ENCODE data around the gene SORT1.

Gene SORT1

GRCh38 chr1:109265741-109266330 is 131.9 kb downstream of the SORT1 start:
- Histone ChIP-seq H3K4me3 (ENCODE audit: low read length) (no peak overlapping the region), H3K27ac (ENCODE audit: low read length) (no peak overlapping the region), H3K9ac (ENCODE audit: low read length) (no peak overlapping the region), H3K4me1 (ENCODE audit: control insufficient read depth, low read depth, low read length) (no peaks in the 10 kb centered on the region), H3K36me3 (ENCODE audit: control insufficient read depth, low read depth, low read length) (peaks cover 40% of the 10 kb centered on the region), H3K27me3 (ENCODE audit: control insufficient read depth, insufficient read depth, low read length) (no peaks in the 10 kb centered on the region), H3K9me3 (ENCODE audit: control insufficient read depth, low read depth, low read length) (no peaks in the 10 kb centered on the region)

- H3K9me3 ChIP-seq (ENCODE audit: control insufficient read depth, low read depth, low read length) = no peaks in the 10 kb centered on the region
- H3K27ac ChIP-seq (ENCODE audit: low read length) = no peak overlapping the region
- H3K4me1 ChIP-seq (ENCODE audit: control insufficient read depth, low read depth, low read length) = peaks cover 3% of the 10 kb centered on the region
- H3K27me3 ChIP-seq (ENCODE audit: control insufficient read depth, insufficient read depth, low read length) = no peaks in the 10 kb centered on the region
- H3K9ac ChIP-seq (ENCODE audit: low read length) = no peak overlapping the region
- peaks cover 37% of the 10 kb centered on the region for H3K36me3 ChIP-seq (ENCODE audit: control insufficient read depth, low read depth, low read length)
- no peak overlapping the region for H3K4me3 ChIP-seq (ENCODE audit: low read length)
Measured at GRCh38 chr1:109265016-109265415, 132.7 kb downstream of the SORT1 start.

- Histone ChIP-seq H3K4me3 (ENCODE audit: low read length) (no peak overlapping the region), H3K4me1 (ENCODE audit: control insufficient read depth, low read depth, low read length) (peaks cover 3% of the 10 kb centered on the region), H3K9ac (ENCODE audit: low read length) (no peak overlapping the region), H3K27ac (ENCODE audit: low read length) (no peak overlapping the region), H3K27me3 (ENCODE audit: control insufficient read depth, insufficient read depth, low read length) (no peaks in the 10 kb centered on the region), H3K36me3 (ENCODE audit: control insufficient read depth, low read depth, low read length) (peaks cover 33% of the 10 kb centered on the region), H3K9me3 (ENCODE audit: control insufficient read depth, low read depth, low read length) (no peaks in the 10 kb centered on the region)
Measured at GRCh38 chr1:109264379-109264755, 133.4 kb downstream of the SORT1 start.

GRCh38 chr1:109263597-109264378 is 133.9 kb downstream of the SORT1 start:
- Histone ChIP-seq H3K27ac (ENCODE audit: low read length) (no peak overlapping the region), H3K4me3 (ENCODE audit: low read length) (no peak overlapping the region), H3K27me3 (ENCODE audit: control insufficient read depth, insufficient read depth, low read length) (no peaks in the 10 kb centered on the region), H3K9me3 (ENCODE audit: control insufficient read depth, low read depth, low read length) (no peaks in the 10 kb centered on the region), H3K36me3 (ENCODE audit: control insufficient read depth, low read depth, low read length) (peaks cover 31% of the 10 kb centered on the region), H3K9ac (ENCODE audit: low read length) (no peak overlapping the region), H3K4me1 (ENCODE audit: control insufficient read depth, low read depth, low read length) (peaks cover 3% of the 10 kb centered on the region)

GRCh38 chr1:109263234-109263596 is 134.5 kb downstream of the SORT1 start:
- Histone ChIP-seq H3K4me3 (ENCODE audit: low read length) (no peak overlapping the region), H3K4me1 (ENCODE audit: control insufficient read depth, low read depth, low read length) (peaks cover 3% of the 10 kb centered on the region), H3K36me3 (ENCODE audit: control insufficient read depth, low read depth, low read length) (peaks cover 28% of the 10 kb centered on the region), H3K9ac (ENCODE audit: low read length) (no peak overlapping the region), H3K27me3 (ENCODE audit: control insufficient read depth, insufficient read depth, low read length) (no peaks in the 10 kb centered on the region), H3K9me3 (ENCODE audit: control insufficient read depth, low read depth, low read length) (no peaks in the 10 kb centered on the region), H3K27ac (ENCODE audit: low read length) (no peak overlapping the region)

- Histone ChIP-seq H3K36me3 (ENCODE audit: control insufficient read depth, low read depth, low read length) (peaks cover 23% of the 10 kb centered on the region), H3K9ac (ENCODE audit: low read length) (no peak overlapping the region), H3K27ac (ENCODE audit: low read length) (no peak overlapping the region)
Measured at GRCh38 chr1:109262231-109263055, 135.3 kb downstream of the SORT1 start.

GRCh38 chr1:109261578-109261977 is 136.1 kb downstream of the SORT1 start:
- H3K4me1 ChIP-seq (ENCODE audit: control insufficient read depth, low read depth, low read length) = peaks cover 3% of the 10 kb centered on the region
- H3K9ac ChIP-seq (ENCODE audit: low read length) = no peak overlapping the region
- H3K4me3 ChIP-seq (ENCODE audit: low read length) = no peak overlapping the region
- H3K36me3 ChIP-seq (ENCODE audit: control insufficient read depth, low read depth, low read length) = peaks cover 22% of the 10 kb centered on the region
- no peaks in the 10 kb centered on the region for H3K27me3 ChIP-seq (ENCODE audit: control insufficient read depth, insufficient read depth, low read length)
- no peaks in the 10 kb centered on the region for H3K9me3 ChIP-seq (ENCODE audit: control insufficient read depth, low read depth, low read length)
- H3K27ac ChIP-seq (ENCODE audit: low read length) = no peak overlapping the region

More at GRCh38 chr1:109262231-109263055, 135.3 kb downstream of the SORT1 start:
- Histone ChIP-seq H3K27me3 (ENCODE audit: control insufficient read depth, insufficient read depth, low read length) (no peaks in the 10 kb centered on the region), H3K4me1 (ENCODE audit: control insufficient read depth, low read depth, low read length) (peaks cover 3% of the 10 kb centered on the region), H3K9me3 (ENCODE audit: control insufficient read depth, low read depth, low read length) (no peaks in the 10 kb centered on the region), H3K4me3 (ENCODE audit: low read length) (no peak overlapping the region)

GRCh38 chr1:109261006-109261405 is 136.7 kb downstream of the SORT1 start:
- no peaks in the 10 kb centered on the region for H3K9me3 ChIP-seq (ENCODE audit: control insufficient read depth, low read depth, low read length)
- peaks cover 3% of the 10 kb centered on the region for H3K4me1 ChIP-seq (ENCODE audit: control insufficient read depth, low read depth, low read length)
- H3K4me3 ChIP-seq (ENCODE audit: low read length) = no peak overlapping the region
- no peak overlapping the region for H3K9ac ChIP-seq (ENCODE audit: low read length)
- no peak overlapping the region for H3K27ac ChIP-seq (ENCODE audit: low read length)
- peaks cover 22% of the 10 kb centered on the region for H3K36me3 ChIP-seq (ENCODE audit: control insufficient read depth, low read depth, low read length)
- H3K27me3 ChIP-seq (ENCODE audit: control insufficient read depth, insufficient read depth, low read length) = no peaks in the 10 kb centered on the region

GRCh38 chr1:109259674-109260557 is 137.8 kb downstream of the SORT1 start:
- no peak overlapping the region for H3K4me3 ChIP-seq (ENCODE audit: low read length)
- peak overlapping the region; percentile 65 for H3K27ac ChIP-seq (ENCODE audit: low read length)

More at GRCh38 chr1:109259674-109260557, 137.8 kb downstream of the SORT1 start:
- peaks cover 9% of the 10 kb centered on the region for H3K4me1 ChIP-seq (ENCODE audit: control insufficient read depth, low read depth, low read length)
- peaks cover 14% of the 10 kb centered on the region for H3K36me3 ChIP-seq (ENCODE audit: control insufficient read depth, low read depth, low read length)
- H3K27me3 ChIP-seq (ENCODE audit: control insufficient read depth, insufficient read depth, low read length) = no peaks in the 10 kb centered on the region
- no peaks in the 10 kb centered on the region for H3K9me3 ChIP-seq (ENCODE audit: control insufficient read depth, low read depth, low read length)
- no peak overlapping the region for H3K9ac ChIP-seq (ENCODE audit: low read length)
